GM23248 (cell line): Measurements from ENCODE around the gene ABL2.
"Not testable (repeated sequence)": the region's sequence is repeated elsewhere in the genome, so short reads cannot be mapped to it uniquely, and the experiment has no call there.

Experiments
- EZH2 ChIP-seq: fragments of 200-600 bp; sonication (generic); IDR thresholded peaks from 2 replicates; pipeline ENCODE4 v1.6.1; 2018; ENCODE audit warnings: antibody characterized with exemption, mild to moderate bottlenecking; ENCODE audit not compliant: insufficient read depth, poor library complexity, severe bottlenecking
- EZH2phosphoT487 ChIP-seq: fragments of 200-600 bp; sonication (generic); IDR thresholded peaks from 2 replicates; pipeline ENCODE4 v1.6.1; 2018; ENCODE audit warnings: antibody characterized with exemption, moderate library complexity, mild to moderate bottlenecking, low read depth; ENCODE audit not compliant: insufficient read depth

DNA sequence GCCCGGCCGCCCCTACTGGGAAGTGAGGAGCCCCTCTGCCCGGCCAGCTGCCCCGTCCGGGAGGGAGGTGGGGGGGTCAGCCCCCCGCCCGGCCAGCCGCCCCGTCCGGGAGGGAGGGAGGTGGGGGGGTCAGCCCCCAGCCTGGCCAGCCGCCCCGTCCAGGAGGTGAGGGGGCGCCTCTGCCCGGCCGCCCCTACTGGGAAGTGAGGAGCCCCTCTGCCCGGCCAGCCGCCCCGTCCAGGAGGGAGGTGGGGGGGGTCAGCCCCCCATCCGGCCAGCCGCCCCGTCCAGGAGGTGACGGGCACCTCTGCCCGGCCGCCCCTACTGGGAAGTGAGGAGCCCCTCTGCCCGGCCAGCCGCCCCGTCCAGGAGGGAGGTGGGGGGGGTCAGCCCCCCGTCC, 93.8 kb downstream of the ABL2 start:
- not testable (repeated sequence) for TF ChIP-seq EZH2phosphoT487, EZH2
